Activated naive CD8-positive, alpha-beta T cell treated with anti-CD3 and anti-CD28 coated beads, Interleukin-2, amount 50 U/mL, for 24 hours (primary cell): ENCODE results near the gene NEK6.
A peak's percentile ranks its signal among the peaks of the same experiment; 100 is the strongest.

ENCODE experiments used
- ATAC-seq: fragments of 150-1000 bp; cut with Tn5 transposase; one replicate; pipeline ENCODE4 v1.10.0; 2021
- DNase-seq: peaks from one replicate; pipeline ENCODE4 v3.0.0; 2021
- H3K27ac Mint-ChIP-seq: one replicate; pipeline ENCODE4 v1.8.0; 2021; ENCODE audit warnings: mild to moderate bottlenecking, mixed read lengths
- H3K27me3 Mint-ChIP-seq: one replicate; pipeline ENCODE4 v1.8.0; 2021; ENCODE audit warnings: mixed read lengths
- H3K36me3 Mint-ChIP-seq: one replicate; pipeline ENCODE4 v1.8.0; 2021; ENCODE audit warnings: low read depth, mixed read lengths
- H3K4me1 Mint-ChIP-seq: one replicate; pipeline ENCODE4 v1.8.0; 2021; ENCODE audit warnings: mixed read lengths
- H3K4me3 Mint-ChIP-seq: one replicate; pipeline ENCODE4 v1.8.0; 2021; ENCODE audit warnings: mild to moderate bottlenecking, moderate library complexity, mixed read lengths
- H3K9me3 Mint-ChIP-seq: one replicate; pipeline ENCODE4 v1.8.0; 2021; ENCODE audit warnings: mixed read lengths

NEK6 gene

DNA sequence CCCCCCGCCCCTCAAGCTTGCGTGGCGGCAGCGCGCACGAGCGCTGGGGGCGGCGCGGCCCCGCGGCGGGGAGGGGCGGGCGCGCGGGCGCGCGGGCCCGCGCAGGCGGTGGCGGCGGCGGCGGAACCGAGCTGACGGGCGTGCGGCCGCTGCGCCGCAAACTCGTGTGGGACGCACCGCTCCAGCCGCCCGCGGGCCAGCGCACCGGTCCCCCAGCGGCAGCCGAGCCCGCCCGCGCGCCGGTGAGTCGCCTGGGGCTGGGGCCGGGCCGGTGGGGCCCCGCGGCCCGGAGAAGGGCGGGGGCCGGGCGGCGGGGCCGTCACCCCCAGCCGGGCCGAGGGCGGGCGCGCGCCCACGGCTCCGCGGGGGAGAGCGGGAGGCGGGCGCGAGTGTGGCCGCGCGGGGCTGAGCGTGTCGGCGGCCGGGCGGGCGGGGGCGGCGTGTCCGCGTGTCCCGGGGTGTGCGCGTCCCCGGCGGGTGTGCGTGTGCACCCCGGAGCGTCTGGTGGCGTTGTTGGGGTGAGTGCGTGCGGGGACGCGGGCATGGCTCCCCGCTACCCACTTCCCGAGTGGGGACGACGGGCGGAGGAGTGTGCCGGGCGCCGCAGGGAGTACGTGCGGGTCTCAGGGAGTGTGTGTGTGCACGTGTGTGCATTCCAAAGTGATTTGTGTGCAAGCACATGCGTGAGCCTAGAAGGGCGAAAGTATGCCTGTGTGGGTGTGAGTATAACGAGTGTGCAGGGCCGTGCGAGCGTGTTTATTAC lies at the start of gene NEK6:
Gene NEK6, plus strand, starts transcription at position 106 of the 763 bp plus-strand sequence. CDS start 44,016 bp downstream, outside the sequence.
- Mint-ChIP-seq H3K4me3 (peak within 1 kb of the TSS; percentile 89), H3K9me3 (no peaks in the 10 kb centered on the region), H3K27me3 (peaks cover 50% of the 10 kb centered on the region), H3K36me3 (peaks cover 2% of the 10 kb centered on the region), H3K27ac (peak within 1 kb of the TSS; percentile 92), H3K4me1 (peaks cover 79% of the 10 kb centered on the region)
- ATAC-seq (peak; percentile 5), DNase-seq (no peak)

- H3K4me1 Mint-ChIP-seq = peaks cover 85% of the 10 kb centered on the region
- H3K36me3 Mint-ChIP-seq = no peaks in the 10 kb centered on the region
- peak overlapping the region; percentile 71 for H3K27ac Mint-ChIP-seq
- H3K9me3 Mint-ChIP-seq = no peaks in the 10 kb centered on the region
- H3K27me3 Mint-ChIP-seq = no peaks in the 10 kb centered on the region
- ATAC-seq (peak; percentile 74), DNase-seq (no peak)
- no peak overlapping the region for H3K4me3 Mint-ChIP-seq
Measured at GRCh38 chr9:124208571-124208970, 49.2 kb upstream of the NEK6 start.

- ATAC-seq (no peak), DNase-seq (no peak)
- H3K27me3 Mint-ChIP-seq = no peaks in the 10 kb centered on the region
- no peaks in the 10 kb centered on the region for H3K9me3 Mint-ChIP-seq
- no peaks in the 10 kb centered on the region for H3K36me3 Mint-ChIP-seq
- peak overlapping the region; percentile 71 for H3K27ac Mint-ChIP-seq
- no peak overlapping the region for H3K4me3 Mint-ChIP-seq
- H3K4me1 Mint-ChIP-seq = peaks cover 84% of the 10 kb centered on the region
Measured at GRCh38 chr9:124209279-124209678, 48.5 kb upstream of the NEK6 start.

DNA sequence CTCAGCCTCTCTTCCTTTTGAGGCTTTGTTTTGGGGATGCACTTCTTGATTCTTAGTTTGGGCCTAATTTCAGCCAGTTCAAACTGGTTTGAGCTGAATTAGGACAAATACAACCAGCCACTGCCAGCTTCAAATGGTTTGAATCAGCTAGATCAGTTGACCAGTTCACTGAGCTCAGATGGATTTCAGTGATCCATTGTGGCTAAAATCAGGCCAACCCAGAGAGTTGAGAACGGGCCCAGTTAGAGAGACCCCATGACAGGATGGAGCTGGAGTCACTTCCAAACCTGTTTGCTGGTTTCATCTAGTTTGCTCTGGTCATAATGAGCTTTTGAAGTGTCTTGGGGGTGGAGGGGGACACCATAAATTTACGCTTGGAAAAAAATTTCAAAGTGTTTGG lies 48.0 kb upstream of the NEK6 start:
- peaks cover 86% of the 10 kb centered on the region for H3K4me1 Mint-ChIP-seq
- H3K27me3 Mint-ChIP-seq = no peaks in the 10 kb centered on the region
- H3K9me3 Mint-ChIP-seq = no peaks in the 10 kb centered on the region
- DNase-seq (no peak), ATAC-seq (no peak)
- H3K36me3 Mint-ChIP-seq = no peaks in the 10 kb centered on the region
- no peak overlapping the region for H3K27ac Mint-ChIP-seq
- no peak overlapping the region for H3K4me3 Mint-ChIP-seq

GRCh38 chr9:124210697-124211096 lies 47.1 kb upstream of the NEK6 start:
- H3K27ac Mint-ChIP-seq = peak overlapping the region; percentile 73
- no peak overlapping the region for H3K4me3 Mint-ChIP-seq

GRCh38 chr9:124212381-124213050 lies 45.2 kb upstream of the NEK6 start:
- H3K36me3 Mint-ChIP-seq = no peaks in the 10 kb centered on the region
- no peaks in the 10 kb centered on the region for H3K9me3 Mint-ChIP-seq
- H3K27me3 Mint-ChIP-seq = no peaks in the 10 kb centered on the region
- H3K4me3 Mint-ChIP-seq = no peak overlapping the region
- H3K4me1 Mint-ChIP-seq = peaks cover 89% of the 10 kb centered on the region
- peak overlapping the region; percentile 67 for H3K27ac Mint-ChIP-seq
- ATAC-seq (no peak), DNase-seq (no peak)

More at GRCh38 chr9:124210697-124211096, 47.1 kb upstream of the NEK6 start:
- ATAC-seq = peak; percentile 93
- H3K36me3 Mint-ChIP-seq = no peaks in the 10 kb centered on the region
- DNase-seq = peak; percentile 57
- H3K9me3 Mint-ChIP-seq = no peaks in the 10 kb centered on the region
- peaks cover 86% of the 10 kb centered on the region for H3K4me1 Mint-ChIP-seq
- no peaks in the 10 kb centered on the region for H3K27me3 Mint-ChIP-seq

DNA sequence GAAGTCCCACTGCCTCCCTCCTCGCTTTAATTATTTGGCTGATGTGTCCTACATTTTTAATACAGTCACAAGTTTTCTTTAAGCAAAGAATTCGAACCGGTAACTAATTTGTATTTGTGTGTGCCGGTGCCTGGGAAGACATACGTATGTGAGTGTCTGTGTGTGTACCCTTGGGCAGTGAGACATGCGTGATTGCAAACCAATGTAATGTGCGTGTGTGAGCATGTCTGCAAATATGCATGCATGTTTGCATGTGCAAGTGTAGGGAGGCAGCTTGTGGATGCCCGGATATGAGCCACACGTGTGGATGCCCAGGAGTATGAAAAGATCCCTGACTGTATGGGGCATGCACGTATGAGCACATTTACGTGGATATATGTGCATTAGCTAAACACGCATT lies 44.4 kb upstream of the NEK6 start:
- Mint-ChIP-seq H3K36me3 (no peaks in the 10 kb centered on the region), H3K9me3 (no peaks in the 10 kb centered on the region)

GRCh38 chr9:124214116-124214515 lies 43.6 kb upstream of the NEK6 start:
- no peak for ATAC-seq
- Mint-ChIP-seq H3K27me3 (no peaks in the 10 kb centered on the region), H3K9me3 (no peaks in the 10 kb centered on the region), H3K4me3 (no peak overlapping the region), H3K27ac (peak overlapping the region; percentile 34), H3K36me3 (no peaks in the 10 kb centered on the region), H3K4me1 (peaks cover 91% of the 10 kb centered on the region)
- DNase-seq = no peak

More for the DNA sequence above, 44.4 kb upstream of the NEK6 start:
- no peak overlapping the region for H3K4me3 Mint-ChIP-seq
- ATAC-seq (no peak), DNase-seq (no peak)
- peaks cover 91% of the 10 kb centered on the region for H3K4me1 Mint-ChIP-seq
- no peak overlapping the region for H3K27ac Mint-ChIP-seq
- no peaks in the 10 kb centered on the region for H3K27me3 Mint-ChIP-seq

- Mint-ChIP-seq H3K9me3 (no peaks in the 10 kb centered on the region), H3K27me3 (no peaks in the 10 kb centered on the region), H3K27ac (no peak overlapping the region), H3K4me1 (peaks cover 87% of the 10 kb centered on the region), H3K4me3 (no peak overlapping the region), H3K36me3 (no peaks in the 10 kb centered on the region)
- DNase-seq = no peak
- ATAC-seq = no peak
Measured at GRCh38 chr9:124214596-124215367, 43.0 kb upstream of the NEK6 start.

- Mint-ChIP-seq H3K27me3 (no peaks in the 10 kb centered on the region), H3K27ac (no peak overlapping the region), H3K9me3 (no peaks in the 10 kb centered on the region), H3K36me3 (no peaks in the 10 kb centered on the region), H3K4me3 (no peak overlapping the region), H3K4me1 (peaks cover 81% of the 10 kb centered on the region)
- ATAC-seq = no peak
- DNase-seq = no peak
Measured at GRCh38 chr9:124215368-124215910, 42.3 kb upstream of the NEK6 start.

DNA sequence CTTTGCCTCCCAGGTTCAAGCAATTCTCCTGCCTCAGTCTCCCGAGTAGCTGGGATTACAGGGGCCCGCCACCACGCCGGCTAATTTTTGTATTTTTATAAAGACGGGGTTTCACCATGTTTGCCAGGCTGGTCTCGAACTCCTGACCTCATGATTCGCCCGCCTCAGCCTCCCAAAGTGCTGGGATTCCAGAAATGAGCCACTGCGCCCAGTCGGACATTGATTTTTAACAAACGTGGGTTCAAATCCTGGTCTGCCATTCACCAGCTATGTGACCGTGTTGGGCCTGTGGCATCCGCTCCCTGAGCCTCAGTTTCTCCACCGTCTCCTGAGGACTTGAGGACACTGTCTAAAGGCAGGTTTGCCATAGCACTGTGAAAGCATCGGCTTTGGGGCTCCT lies 41.8 kb upstream of the NEK6 start:
- ATAC-seq (no peak), DNase-seq (no peak)
- Mint-ChIP-seq H3K4me3 (no peak overlapping the region), H3K4me1 (peaks cover 79% of the 10 kb centered on the region), H3K27ac (peak overlapping the region; percentile 91), H3K27me3 (peaks cover 2% of the 10 kb centered on the region), H3K36me3 (no peaks in the 10 kb centered on the region), H3K9me3 (no peaks in the 10 kb centered on the region)

DNA sequence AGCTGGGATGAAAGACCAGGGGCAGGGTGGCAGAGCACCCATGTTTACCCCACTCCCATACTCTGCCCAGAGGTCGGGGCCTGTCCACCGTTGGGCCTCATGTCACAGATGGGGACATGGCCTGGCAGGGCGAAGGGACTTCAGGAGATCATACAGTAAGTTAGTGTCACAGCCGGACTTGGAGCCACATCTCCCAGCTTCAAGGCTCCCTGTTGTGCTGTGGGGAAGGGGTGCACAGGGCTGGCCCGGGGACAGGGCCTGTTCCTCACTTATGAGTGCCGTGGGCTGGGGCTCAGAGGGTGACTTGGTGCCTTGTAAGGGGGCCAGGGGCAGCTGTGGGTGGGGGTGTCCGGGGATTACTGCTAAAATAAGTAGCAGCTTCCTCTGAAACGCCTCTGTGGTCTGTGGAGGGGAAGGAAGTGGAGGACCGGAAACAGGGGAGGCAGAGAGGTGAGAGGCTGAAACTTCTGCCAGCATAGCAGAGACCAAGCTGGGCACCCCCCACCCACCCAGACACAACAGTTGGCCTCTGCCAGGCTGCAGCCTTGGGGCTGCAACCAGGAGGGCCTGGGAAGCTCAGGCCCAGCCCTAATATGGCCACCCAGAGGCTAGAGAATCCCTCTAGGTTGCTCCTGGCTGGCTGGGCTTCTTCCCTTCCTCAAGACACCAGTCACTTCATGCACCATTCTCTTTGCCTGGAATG lies 41.1 kb upstream of the NEK6 start:
- ATAC-seq (peak; percentile 81), DNase-seq (peak; percentile 80)
- Mint-ChIP-seq H3K27me3 (peaks cover 2% of the 10 kb centered on the region), H3K9me3 (no peaks in the 10 kb centered on the region), H3K36me3 (no peaks in the 10 kb centered on the region), H3K4me1 (peaks cover 72% of the 10 kb centered on the region), H3K27ac (peak overlapping the region; percentile 91), H3K4me3 (peak overlapping the region; percentile 68)

- Mint-ChIP-seq H3K27ac (peak overlapping the region; percentile 91), H3K36me3 (no peaks in the 10 kb centered on the region), H3K9me3 (no peaks in the 10 kb centered on the region), H3K4me1 (peaks cover 59% of the 10 kb centered on the region), H3K4me3 (peak overlapping the region; percentile 24), H3K27me3 (peaks cover 2% of the 10 kb centered on the region)
- no peak for ATAC-seq
- DNase-seq = no peak
Measured at GRCh38 chr9:124217836-124218437, 39.8 kb upstream of the NEK6 start.
